Measurements from ENCODE around the gene TCEA2. TPM values are rescaled to one million over a fixed set of nuclear protein-coding genes. Genes with fewer than 3 reads are reported as not detected.

Gene TCEA2
- total and polyA plus RNA-seq, 2 of the 13 experiments (the other 11 are each of a cell fraction or from before 2014, with no cell fraction given), result 28.1 to 33.7 TPM

DNA sequence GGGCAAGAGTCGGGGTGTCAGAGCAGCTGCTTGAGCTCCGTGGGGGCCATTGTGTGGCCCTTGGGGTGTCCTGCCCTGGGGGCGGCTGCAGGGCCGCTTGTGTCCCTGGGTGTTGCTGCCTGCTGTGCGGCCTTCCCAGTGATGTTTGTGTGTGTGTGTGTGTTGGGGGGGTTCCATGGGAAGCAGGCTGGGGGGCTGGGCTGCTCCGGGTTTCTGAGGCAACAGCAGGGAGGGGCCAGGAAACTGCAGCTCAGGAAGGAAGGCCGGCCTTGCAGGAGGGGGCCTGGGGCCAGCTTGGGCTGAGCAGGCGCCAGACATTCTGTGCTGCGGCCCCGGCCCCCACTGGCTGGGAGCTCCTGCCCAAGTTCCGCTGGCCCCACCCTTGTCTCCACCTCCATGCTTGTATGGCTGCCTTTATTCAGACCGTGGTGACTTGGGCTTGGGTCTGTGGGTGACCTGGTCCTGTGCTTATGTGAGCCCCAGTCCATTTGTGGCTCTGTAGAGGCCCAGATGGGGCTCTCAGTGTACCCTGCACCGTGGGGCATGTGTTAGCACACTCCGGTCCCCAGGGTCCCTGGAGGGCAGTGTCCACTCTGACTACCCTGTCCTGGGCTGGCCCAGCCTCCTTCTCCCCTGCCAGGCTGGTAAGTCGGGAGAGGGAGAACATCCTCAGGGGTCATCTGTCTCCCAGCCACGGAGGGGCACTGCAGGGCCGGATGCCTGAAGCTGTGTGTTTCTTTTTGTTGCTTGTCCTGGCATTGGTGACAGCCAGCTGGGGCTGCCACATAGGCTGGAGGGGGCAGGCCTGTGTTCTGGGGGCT lies 8.9 kb upstream of the TCEA2 start (continued):
- peak; percentile 76 for TF ChIP-seq FOXP4 (CRISPR knock-in tag; IDR thresholded peaks at IDR 0.05)
- peak; percentile 65; the same call in 1 of the 2 replicates for TF ChIP-seq MED13 (CRISPR knock-in tag; IDR thresholded peaks at IDR 0.05)
- peak; percentile 91 for TF ChIP-seq SIN3A (IDR thresholded peaks at IDR 0.05; ENCODE audit: borderline replicate concordance, low read depth, low read length)
- TF ChIP-seq RXRB (CRISPR knock-in tag; IDR thresholded peaks at IDR 0.05; ENCODE audit: borderline replicate concordance), result peak; percentile 77
- TF ChIP-seq KDM4B (CRISPR knock-in tag; IDR thresholded peaks at IDR 0.05), result peak; percentile 56
- no peak for TF ChIP-seq ZFP82 (CRISPR knock-in tag; IDR thresholded peaks at IDR 0.05; ENCODE audit: borderline replicate concordance)
- TF ChIP-seq ZMAT3 (CRISPR knock-in tag; conservative IDR thresholded peaks at IDR 0.05), result peak; percentile 91; the same call in 1 of the 2 replicates
- no peak for TF ChIP-seq ZNF329 (CRISPR knock-in tag; IDR thresholded peaks at IDR 0.05; ENCODE audit: low read depth)
- 0 out of 2 replicates have a peak, but pooled peaks have one; percentile 42 for TF ChIP-seq SRY (CRISPR knock-in tag; IDR thresholded peaks at IDR 0.05)
- TF ChIP-seq, protein P1, sequence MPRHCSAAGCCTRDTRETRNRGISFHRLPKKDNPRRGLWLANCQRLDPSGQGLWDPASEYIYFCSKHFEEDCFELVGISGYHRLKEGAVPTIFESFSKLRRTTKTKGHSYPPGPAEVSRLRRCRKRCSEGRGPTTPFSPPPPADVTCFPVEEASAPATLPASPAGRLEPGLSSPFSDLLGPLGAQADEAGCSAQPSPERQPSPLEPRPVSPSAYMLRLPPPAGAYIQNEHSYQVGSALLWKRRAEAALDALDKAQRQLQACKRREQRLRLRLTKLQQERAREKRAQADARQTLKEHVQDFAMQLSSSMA (CRISPR knock-in tag; IDR thresholded peaks at IDR 0.05), result peak; percentile 82
- TF ChIP-seq, protein P2, sequence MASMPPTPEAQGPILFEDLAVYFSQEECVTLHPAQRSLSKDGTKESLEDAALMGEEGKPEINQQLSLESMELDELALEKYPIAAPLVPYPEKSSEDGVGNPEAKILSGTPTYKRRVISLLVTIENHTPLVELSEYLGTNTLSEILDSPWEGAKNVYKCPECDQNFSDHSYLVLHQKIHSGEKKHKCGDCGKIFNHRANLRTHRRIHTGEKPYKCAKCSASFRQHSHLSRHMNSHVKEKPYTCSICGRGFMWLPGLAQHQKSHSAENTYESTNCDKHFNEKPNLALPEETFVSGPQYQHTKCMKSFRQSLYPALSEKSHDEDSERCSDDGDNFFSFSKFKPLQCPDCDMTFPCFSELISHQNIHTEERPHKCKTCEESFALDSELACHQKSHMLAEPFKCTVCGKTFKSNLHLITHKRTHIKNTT (CRISPR knock-in tag; IDR thresholded peaks at IDR 0.05), result no peak
- TF ChIP-seq HOXD1 (CRISPR knock-in tag; IDR thresholded peaks at IDR 0.05), result peak; percentile 45
- peak; percentile 82 for TF ChIP-seq ZNF451 (CRISPR knock-in tag; IDR thresholded peaks at IDR 0.05)
- no peak for TF ChIP-seq NR3C1 (CRISPR knock-in tag; IDR thresholded peaks at IDR 0.05)
- TF ChIP-seq ERF (CRISPR knock-in tag; IDR thresholded peaks at IDR 0.05), result peak; percentile 82
- TF ChIP-seq, protein P3, sequence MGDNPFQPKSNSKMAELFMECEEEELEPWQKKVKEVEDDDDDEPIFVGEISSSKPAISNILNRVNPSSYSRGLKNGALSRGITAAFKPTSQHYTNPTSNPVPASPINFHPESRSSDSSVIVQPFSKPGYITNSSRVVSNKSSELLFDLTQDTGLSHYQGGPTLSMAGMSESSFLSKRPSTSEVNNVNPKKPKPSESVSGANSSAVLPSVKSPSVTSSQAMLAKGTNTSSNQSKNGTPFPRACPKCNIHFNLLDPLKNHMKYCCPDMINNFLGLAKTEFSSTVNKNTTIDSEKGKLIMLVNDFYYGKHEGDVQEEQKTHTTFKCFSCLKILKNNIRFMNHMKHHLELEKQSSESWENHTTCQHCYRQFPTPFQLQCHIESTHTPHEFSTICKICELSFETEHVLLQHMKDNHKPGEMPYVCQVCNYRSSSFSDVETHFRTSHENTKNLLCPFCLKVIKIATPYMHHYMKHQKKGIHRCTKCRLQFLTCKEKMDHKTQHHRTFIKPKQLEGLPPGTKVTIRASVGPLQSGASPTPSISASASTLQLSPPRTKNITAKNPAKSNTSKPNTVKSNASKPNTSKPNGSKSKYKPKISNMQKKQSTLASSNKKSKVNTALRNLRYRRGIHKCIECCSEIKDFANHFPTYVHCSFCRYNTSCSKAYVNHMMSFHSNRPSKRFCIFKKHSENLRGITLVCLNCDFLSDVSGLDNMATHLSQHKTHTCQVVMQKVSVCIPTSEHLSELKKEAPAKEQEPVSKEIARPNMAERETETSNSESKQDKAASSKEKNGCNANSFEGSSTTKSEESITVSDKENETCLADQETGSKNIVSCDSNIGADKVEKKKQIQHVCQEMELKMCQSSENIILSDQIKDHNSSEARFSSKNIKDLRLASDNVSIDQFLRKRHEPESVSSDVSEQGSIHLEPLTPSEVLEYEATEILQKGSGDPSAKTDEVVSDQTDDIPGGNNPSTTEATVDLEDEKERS (CRISPR knock-in tag; IDR thresholded peaks at IDR 0.05), result peak; percentile 59; the same call in 1 of the 2 replicates
- peak; percentile 85 for TF ChIP-seq ZNF552 (CRISPR knock-in tag; IDR thresholded peaks at IDR 0.05; ENCODE audit: borderline replicate concordance)
- TF ChIP-seq SYNCRIP (IDR thresholded peaks at IDR 0.05; ENCODE audit: insufficient read depth, low read depth, low read length), result no peak
- 0 out of 2 replicates have a peak, but pooled peaks have one; percentile 12 for TF ChIP-seq SIX4 (CRISPR knock-in tag; IDR thresholded peaks at IDR 0.05)
- peak; percentile 34 for TF ChIP-seq RBM39 (IDR thresholded peaks at IDR 0.05; ENCODE audit: low read depth, low read length, poor library complexity, severe bottlenecking)
- TF ChIP-seq KMT2B (CRISPR knock-in tag; IDR thresholded peaks at IDR 0.05), result peak; percentile 52; the same call in 1 of the 2 replicates
- no peak for TF ChIP-seq PLRG1 (conservative IDR thresholded peaks at IDR 0.05)
- no peak for TF ChIP-seq HIVEP1 (CRISPR knock-in tag; IDR thresholded peaks at IDR 0.05)
